ENCODE results near the gene ALOX5AP.

The ALOX5AP gene

GRCh38 chr13:30712536-30713532 lies 22.5 kb upstream of the ALOX5AP start:
- TF ChIP-seq CTCF (IDR thresholded peaks at IDR 0.05; ENCODE audit: borderline replicate concordance, control extremely low read depth, extremely low read depth, insufficient read depth, missing control alignments): no peak
- no peak for DNase-seq (ENCODE audit: low spot score)
- in situ Hi-C loops (cut with MboI; ENCODE audit: low sequenced_read_pairs, unreplicated experiment): no loop called here

GRCh38 chr13:30714629-30715371 lies 20.5 kb upstream of the ALOX5AP start:
- TF ChIP-seq CTCF (IDR thresholded peaks at IDR 0.05; ENCODE audit: borderline replicate concordance, control extremely low read depth, extremely low read depth, insufficient read depth, missing control alignments): no peak
- DNase-seq (ENCODE audit: low spot score): no peak
- in situ Hi-C loops (cut with MboI; ENCODE audit: low sequenced_read_pairs, unreplicated experiment): no loop called here

DNA sequence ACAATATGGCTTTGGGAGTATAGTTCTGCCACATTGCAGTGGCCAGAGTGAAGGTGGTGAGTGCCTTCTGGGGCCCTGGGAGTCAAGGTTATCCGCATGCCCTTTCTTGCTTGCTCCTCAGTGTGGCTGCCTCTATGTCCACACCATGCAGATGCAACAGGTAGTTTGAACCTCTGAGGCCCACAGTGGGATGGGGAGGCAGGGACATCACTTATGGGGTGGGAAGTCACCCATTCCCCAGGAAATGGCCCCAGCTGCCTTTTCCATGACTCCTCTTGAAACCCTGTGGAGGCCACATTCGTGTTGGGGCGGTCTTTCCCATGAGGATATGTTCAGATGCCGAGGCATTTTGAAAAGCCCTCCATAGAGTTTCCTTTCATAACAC lies 20.0 kb upstream of the ALOX5AP start:
- no peak for TF ChIP-seq CTCF (IDR thresholded peaks at IDR 0.05; ENCODE audit: borderline replicate concordance, control extremely low read depth, extremely low read depth, insufficient read depth, missing control alignments)
- in situ Hi-C loops (cut with MboI; ENCODE audit: low sequenced_read_pairs, unreplicated experiment): no loop called here
- DNase-seq (ENCODE audit: low spot score): no peak

DNA sequence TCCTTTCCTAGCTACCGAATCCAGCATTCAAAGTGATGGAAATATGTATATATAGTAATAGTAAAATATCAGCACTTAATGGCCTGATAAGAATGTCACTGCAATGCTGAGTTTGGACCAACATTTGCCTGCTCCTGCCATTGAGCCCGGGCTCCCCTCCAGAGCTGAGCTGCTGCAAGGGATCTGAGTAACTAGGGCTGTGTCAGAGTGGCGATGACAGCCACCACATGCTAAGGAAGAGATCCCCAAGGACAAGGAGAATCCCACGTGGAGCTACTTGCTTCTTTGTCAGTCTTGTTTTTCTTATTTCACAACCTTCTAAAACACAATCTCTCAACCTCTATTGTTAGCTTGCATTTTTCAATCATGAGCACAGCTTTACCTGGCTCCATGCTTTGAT lies 19.5 kb upstream of the ALOX5AP start:
- TF ChIP-seq CTCF (IDR thresholded peaks at IDR 0.05; ENCODE audit: borderline replicate concordance, control extremely low read depth, extremely low read depth, insufficient read depth, missing control alignments): no peak
- DNase-seq (ENCODE audit: low spot score): no peak
- in situ Hi-C loops (cut with MboI; ENCODE audit: low sequenced_read_pairs, unreplicated experiment): no loop called here

GRCh38 chr13:30718661-30719524 lies 16.4 kb upstream of the ALOX5AP start:
- DNase-seq (ENCODE audit: low spot score): no peak
- no peak for TF ChIP-seq CTCF (IDR thresholded peaks at IDR 0.05; ENCODE audit: borderline replicate concordance, control extremely low read depth, extremely low read depth, insufficient read depth, missing control alignments)
- in situ Hi-C loops (cut with MboI; ENCODE audit: low sequenced_read_pairs, unreplicated experiment): no loop called here

GRCh38 chr13:30719525-30719914 lies 15.8 kb upstream of the ALOX5AP start:
- no peak for TF ChIP-seq CTCF (IDR thresholded peaks at IDR 0.05; ENCODE audit: borderline replicate concordance, control extremely low read depth, extremely low read depth, insufficient read depth, missing control alignments)
- no peak for DNase-seq (ENCODE audit: low spot score)
- in situ Hi-C loops (cut with MboI; ENCODE audit: low sequenced_read_pairs, unreplicated experiment): no loop called here
